Endometrial microvascular endothelial cells (primary cell): ENCODE measurements around the gene PCDHGA8. TPM values are rescaled to one million over a fixed set of nuclear protein-coding genes. Genes with fewer than 3 reads are reported as not detected.

Experiments
- total RNA-seq: library from RNA; depleted of rRNA; stranded (reverse); fragments of >200 nt; gene quantifications from one replicate; pipeline ENCODE4 v1.2.3, GENCODE V29; 2015; ENCODE audit errors: inconsistent ontology term

The PCDHGA8 gene
- total RNA-seq, 1 donor from 2014 or later = under 0.01 TPM

Other genes with a start within 250 kb of the PCDHGA8 start
- gene PCDHB6, start 242.6 kb upstream of the PCDHGA8 start, total RNA-seq = 0.28 TPM
- 1.2 TPM for gene PCDHB7, start 220.0 kb upstream of the PCDHGA8 start, total RNA-seq
- gene PCDHB8, start 214.8 kb upstream of the PCDHGA8 start, total RNA-seq = not detected
- 0.28 TPM for gene PCDHB16, start 210.2 kb upstream of the PCDHGA8 start, total RNA-seq
- not detected for gene PCDHB9, start 205.5 kb upstream of the PCDHGA8 start, total RNA-seq
- gene PCDHB10, start 200.3 kb upstream of the PCDHGA8 start, total RNA-seq = 0.19 TPM
- gene PCDHB11, start 193.0 kb upstream of the PCDHGA8 start, total RNA-seq = 0.19 TPM
- gene PCDHB12, start 183.9 kb upstream of the PCDHGA8 start, total RNA-seq = not detected
- gene PCDHB13, start 178.7 kb upstream of the PCDHGA8 start, total RNA-seq = 0.65 TPM
- gene PCDHB14, start 169.3 kb upstream of the PCDHGA8 start, total RNA-seq = 0.37 TPM
- not detected for gene PCDHB15, start 147.2 kb upstream of the PCDHGA8 start, total RNA-seq
- gene SLC25A2, start 88.6 kb upstream of the PCDHGA8 start, total RNA-seq = 0.09 TPM
- gene TAF7, start 71.8 kb upstream of the PCDHGA8 start, total RNA-seq = 45.0 TPM
- 0.09 TPM for gene PCDHGA1, start 62.1 kb upstream of the PCDHGA8 start, total RNA-seq
- gene PCDHGA2, start 53.9 kb upstream of the PCDHGA8 start, total RNA-seq = 0.84 TPM
- gene PCDHGA3, start 48.8 kb upstream of the PCDHGA8 start, total RNA-seq = 1.3 TPM
- gene PCDHGB1, start 42.5 kb upstream of the PCDHGA8 start, total RNA-seq = 0.74 TPM
- 3.2 TPM for gene PCDHGA4, start 37.6 kb upstream of the PCDHGA8 start, total RNA-seq
- 2.0 TPM for gene PCDHGB2, start 32.6 kb upstream of the PCDHGA8 start, total RNA-seq
- gene PCDHGA5, start 28.5 kb upstream of the PCDHGA8 start, total RNA-seq = 0.46 TPM
- gene PCDHGB3, start 22.4 kb upstream of the PCDHGA8 start, total RNA-seq = 0.65 TPM
- gene PCDHGA6, start 18.7 kb upstream of the PCDHGA8 start, total RNA-seq = 1.2 TPM
- gene PCDHGA7, start 9.9 kb upstream of the PCDHGA8 start, total RNA-seq = 1.0 TPM
- 2.4 TPM for gene PCDHGB4, start 4.9 kb upstream of the PCDHGA8 start, total RNA-seq
- 3.7 TPM for gene PCDHGB5, start 5.3 kb downstream of the PCDHGA8 start, total RNA-seq
- gene PCDHGA9, start 10.1 kb downstream of the PCDHGA8 start, total RNA-seq = 0.19 TPM
- gene PCDHGB6, start 15.4 kb downstream of the PCDHGA8 start, total RNA-seq = 1.0 TPM
- gene PCDHGA10, start 20.4 kb downstream of the PCDHGA8 start, total RNA-seq = 1.1 TPM
- 1.2 TPM for gene PCDHGB7, start 25.0 kb downstream of the PCDHGA8 start, total RNA-seq
- 4.5 TPM for gene PCDHGA11, start 28.4 kb downstream of the PCDHGA8 start, total RNA-seq
- 0.74 TPM for gene PCDHGA12, start 37.9 kb downstream of the PCDHGA8 start, total RNA-seq
- gene PCDHGC3, start 83.3 kb downstream of the PCDHGA8 start, total RNA-seq = 8.1 TPM
- gene PCDHGC4, start 92.4 kb downstream of the PCDHGA8 start, total RNA-seq = not detected
- gene PCDHGC5, start 96.4 kb downstream of the PCDHGA8 start, total RNA-seq = not detected
- gene DIAPH1, start 226.4 kb downstream of the PCDHGA8 start, total RNA-seq = 91.6 TPM
- 43.5 TPM for gene HDAC3, start 244.2 kb downstream of the PCDHGA8 start, total RNA-seq
- gene RELL2, start 244.4 kb downstream of the PCDHGA8 start, total RNA-seq = 9.0 TPM